A673 (cell line): Measurements from ENCODE around the gene RGS14.

Experiments used
- CTCF ChIP-seq: fragments of 300-800, 200-600 bp; sonication (generic); conservative IDR thresholded peaks from 2 replicates; pipeline ENCODE4 v1.5.1; 2017; ENCODE audit warnings: low read depth, mild to moderate bottlenecking, antibody characterized with exemption, low read length, moderate library complexity, mixed read lengths
- EZH2 ChIP-seq: fragments of 200-600 bp; sonication (generic); IDR thresholded peaks from 2 replicates; pipeline ENCODE4 v1.6.1; 2017; ENCODE audit warnings: borderline replicate concordance, low read depth, mild to moderate bottlenecking, mixed read lengths, antibody characterized with exemption, low read length; ENCODE audit not compliant: poor library complexity, severe bottlenecking

GRCh38 chr5:177353093-177353492, 4.6 kb upstream of the RGS14 start:
- TF ChIP-seq CTCF: no peak
- TF ChIP-seq EZH2: no peak
